ENCODE data around the gene IL1RAPL1. TPM values are rescaled to one million over a fixed set of nuclear protein-coding genes. Genes with fewer than 3 reads are reported as not detected.

The IL1RAPL1 gene
- total and polyA plus RNA-seq, 2 donors (not counting 3 experiments of a cell fraction or from before 2014, with no cell fraction given) = 0.79 to 1.3 TPM

DNA sequence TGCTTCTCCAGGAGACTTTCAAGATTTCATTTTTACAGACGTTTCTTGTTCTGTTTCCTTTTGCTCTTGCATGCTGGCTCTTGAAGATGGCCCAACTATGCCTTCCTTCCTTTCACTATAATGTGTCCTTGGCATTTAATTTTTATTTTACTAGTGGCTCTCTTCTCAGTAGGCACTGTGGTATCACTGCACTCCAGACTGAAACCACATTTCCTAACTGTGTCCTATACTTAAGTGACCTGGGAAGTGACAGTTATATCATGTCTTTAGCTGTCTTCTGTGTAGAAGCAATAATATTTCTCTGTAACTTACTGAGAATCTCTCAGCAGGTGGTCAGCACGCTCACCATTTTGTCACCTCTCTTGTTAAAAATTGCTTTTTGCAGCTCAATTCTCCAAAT, 168.9 kb downstream of the IL1RAPL1 start:
- H3K79me2 ChIP-seq (ENCODE audit: control insufficient read depth, insufficient read depth, low read length) = no peaks in the 10 kb centered on the region
- no peaks in the 10 kb centered on the region for H3K9me1 ChIP-seq (replicated peaks; ENCODE audit: control insufficient read depth, extremely low read depth, insufficient read depth, low read length)
- no TSS peak for BruUV-seq (replicated peaks)
- ChIA-PET CTCF (no interaction called here), POLR2A (no interaction called here)
- H4K20me1 ChIP-seq (replicated peaks; ENCODE audit: control insufficient read depth, extremely low read depth, insufficient read depth, low read length) = no peaks in the 10 kb centered on the region
- no peaks in the 10 kb centered on the region for H3K36me3 ChIP-seq (ENCODE audit: control insufficient read depth in 2 of 2, extremely low read depth in 1 of 2, insufficient read depth in 2 of 2, low read length in 2 of 2)
- no peak for TF ChIP-seq MYC (IDR thresholded peaks at IDR 0.05; ENCODE audit: low read depth, low read length)
- TF ChIP-seq POLR2A (IDR thresholded peaks at IDR 0.05; ENCODE audit: low read depth, low read length) = no peak
- TF ChIP-seq EZH2 (IDR thresholded peaks at IDR 0.05; ENCODE audit: borderline replicate concordance, low read depth, low read length, severe bottlenecking) = no peak
- TF ChIP-seq MAX (IDR thresholded peaks at IDR 0.05; ENCODE audit: insufficient read depth, insufficient read length) = no peak
- TF ChIP-seq CTCF (IDR thresholded peaks at IDR 0.05; ENCODE audit: extremely low read depth in 1 of 2, insufficient read depth in 1 of 2, low read depth in 1 of 2, low read length in 2 of 2) = no peak
- TF ChIP-seq POLR2AphosphoS5 (IDR thresholded peaks at IDR 0.05; ENCODE audit: insufficient read depth, low read depth, low read length) = no peak
- no peak for TF ChIP-seq FOS (IDR thresholded peaks at IDR 0.05; ENCODE audit: borderline replicate concordance, insufficient read depth, low read length)
- TF ChIP-seq GATA2 (IDR thresholded peaks at IDR 0.05; ENCODE audit: insufficient read depth, insufficient read length, low read depth, low read length) = no peak
- no peak for TF ChIP-seq JUN (IDR thresholded peaks at IDR 0.05; ENCODE audit: borderline replicate concordance, insufficient read depth, insufficient read length, low read depth)
- no peak overlapping the region for H2AFZ ChIP-seq (ENCODE audit: low read depth, low read length)
- dilution Hi-C loops (cut with MboI; ENCODE audit: extremely low pct_ligation_motif_present, low sequenced_read_pairs) = no loop called here
- no peak overlapping the region for H3K4me2 ChIP-seq (ENCODE audit: insufficient read depth, low read length)
- no peaks in the 10 kb centered on the region for H3K4me1 ChIP-seq (ENCODE audit: control insufficient read depth, extremely low read depth, insufficient read depth, low read length)
- H3K4me3 ChIP-seq (replicated peaks in 1 of 3; ENCODE audit: insufficient read depth in 1 of 3, low read depth in 1 of 3, low read length in 3 of 3) = no peak overlapping the region
- intact Hi-C loops (cut with micrococcal nuclease) = no loop called here
- no peaks in the 10 kb centered on the region for H3K27me3 ChIP-seq (ENCODE audit: control insufficient read depth in 2 of 2, insufficient read depth in 2 of 2, low read length in 2 of 2)
- DNase-seq (ENCODE audit: low read depth, low spot score) (no peak), FAIRE-seq (no peak)
- no peak overlapping the region for H3K27ac ChIP-seq (ENCODE audit: insufficient read depth, low read depth, low read length)
- H3K9ac ChIP-seq (replicated peaks; ENCODE audit: extremely low read depth, insufficient read depth, low read length) = no peak overlapping the region
- H3K9me3 ChIP-seq (replicated peaks; ENCODE audit: control insufficient read depth, insufficient read depth, low read length) = no peaks in the 10 kb centered on the region

Measured in endothelial cell of umbilical vein (primary cell).